Measurements from ENCODE around the gene JADE1. TPM values are rescaled to one million over a fixed set of nuclear protein-coding genes. Genes with fewer than 3 reads are reported as not detected.

Gene JADE1
- total and polyA plus RNA-seq, 2 experiments from 2014 or later: 84.2 to 158 TPM

GRCh38 chr4:128766781-128767180, 42.7 kb upstream of the JADE1 start (continued):
- TF ChIP-seq ZNF462 (CRISPR knock-in tag; IDR thresholded peaks at IDR 0.05): no peak
- no peak for TF ChIP-seq JUNB (IDR thresholded peaks at IDR 0.05; ENCODE audit: unreplicated experiment)
- no peak for TF ChIP-seq ZNF331 (CRISPR knock-in tag; IDR thresholded peaks at IDR 0.05; ENCODE audit: low read depth)
- TF ChIP-seq CTCF (conservative IDR thresholded peaks at IDR 0.05; ENCODE audit: low read depth in 2 of 2): no peak

DNA sequence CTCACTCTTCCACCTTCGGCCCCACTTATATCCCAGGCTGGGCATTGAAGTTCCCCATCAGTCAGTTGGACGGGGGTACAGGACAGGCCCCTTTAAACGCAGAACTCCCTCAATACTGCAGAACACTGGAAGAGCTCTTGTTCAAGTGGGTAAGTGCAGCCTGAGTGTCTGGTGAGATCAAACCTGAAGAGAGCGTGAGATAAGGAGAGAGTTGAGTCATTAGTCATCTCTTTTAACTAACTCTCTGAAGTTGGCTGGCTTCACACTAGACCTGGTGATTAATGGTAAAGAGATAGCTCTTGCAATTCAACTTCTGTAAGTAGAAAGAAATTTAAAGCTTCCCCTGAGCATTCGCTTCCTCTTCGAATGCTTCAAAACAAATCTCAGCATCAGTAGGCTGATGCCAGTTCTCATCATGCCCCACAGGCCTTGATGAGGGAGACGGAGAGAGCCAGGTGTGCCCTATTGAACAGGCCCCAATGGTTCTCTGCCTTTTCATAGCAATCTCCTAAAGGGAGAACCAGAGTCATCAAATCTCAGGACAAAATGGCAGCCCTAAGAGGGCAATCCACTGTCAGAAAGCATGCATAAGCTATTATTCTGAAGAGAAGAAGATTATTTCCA, 41.0 kb upstream of the JADE1 start:
- no peaks in the 10 kb centered on the region for H3K27me3 ChIP-seq (ENCODE audit: insufficient read depth)
- TF ChIP-seq CREB1 (CRISPR knock-in tag; IDR thresholded peaks at IDR 0.05; ENCODE audit: low read depth): no peak
- no peak for TF ChIP-seq STAT1 (IDR thresholded peaks at IDR 0.05; ENCODE audit: unreplicated experiment)
- TF ChIP-seq CTCF (conservative IDR thresholded peaks at IDR 0.05; ENCODE audit: low read depth in 2 of 2): no peak

More for the DNA sequence above, 41.0 kb upstream of the JADE1 start:
- no peaks in the 10 kb centered on the region for H3K4me1 ChIP-seq (ENCODE audit: insufficient read depth)
- H3K36me3 ChIP-seq (ENCODE audit: insufficient read depth): no peaks in the 10 kb centered on the region; the same call in 1 of the 2 replicates
- DNase-seq (ENCODE audit: low spot score) (no peak), ATAC-seq (no peak)
- H3K27ac Mint-ChIP-seq: no peak overlapping the region
- peaks cover 6% of the 10 kb centered on the region; the same call in 1 of the 2 replicates for H3K9me2 ChIP-seq (ENCODE audit: insufficient read depth)
- H3K4me3 Mint-ChIP-seq: no peak overlapping the region
- H3K4me2 ChIP-seq: no peak overlapping the region
- H3K36me3 Mint-ChIP-seq (ENCODE audit: low read depth): no peaks in the 10 kb centered on the region
- no peaks in the 10 kb centered on the region for H3K79me2 ChIP-seq (replicated peaks; ENCODE audit: insufficient read depth)
- H3F3A ChIP-seq (replicated peaks; ENCODE audit: low read depth): no peaks in the 10 kb centered on the region
- no peaks in the 10 kb centered on the region for H3K4me1 Mint-ChIP-seq
- no peaks in the 10 kb centered on the region for H4K20me1 ChIP-seq (replicated peaks; ENCODE audit: insufficient read depth)
- H3K27ac ChIP-seq (ENCODE audit: low read depth): no peak overlapping the region
- no peak overlapping the region for H3K4me3 ChIP-seq
- H2AFZ ChIP-seq: peak overlapping the region; percentile 76
- H3K27me3 Mint-ChIP-seq (ENCODE audit: insufficient read depth, low read depth, poor library complexity): no peaks in the 10 kb centered on the region
- no peaks in the 10 kb centered on the region; the same call in 2 of the 3 replicates for H3K9me3 Mint-ChIP-seq

Data from GM23338 (cell line).